Trophoblast cell (in vitro differentiated cells and primary cell): ENCODE data around the gene FBXO8.
"Not testable (repeated sequence)": the region's sequence is repeated elsewhere in the genome, so short reads cannot be mapped to it uniquely, and the experiment has no call there.

ENCODE experiments used
- DNase-seq, 2 donors: peaks; one replicate each; pipeline ENCODE4 v3.0.0-alpha.2; 2016
- H2AFZ ChIP-seq: 2 replicates; pipeline ENCODE4 v1.6.1; 2013; ENCODE audit warnings: low read length, moderate library complexity, mild to moderate bottlenecking; ENCODE audit not compliant: insufficient read depth, poor library complexity
- H2AK5ac ChIP-seq: 2 replicates; pipeline ENCODE4 v1.6.1; 2013; ENCODE audit warnings: mild to moderate bottlenecking, low read length
- H2BK120ac ChIP-seq: 2 replicates; pipeline ENCODE4 v1.6.1; 2013; ENCODE audit warnings: low read length, mild to moderate bottlenecking, moderate library complexity; ENCODE audit not compliant: insufficient read depth, poor library complexity
- H2BK12ac ChIP-seq: 2 replicates; pipeline ENCODE4 v1.6.1; 2013; ENCODE audit warnings: mild to moderate bottlenecking, low read length, moderate library complexity
- H2BK5ac ChIP-seq: 2 replicates; pipeline ENCODE4 v1.6.1; 2013; ENCODE audit warnings: low read length, low read depth, moderate library complexity, mild to moderate bottlenecking; ENCODE audit not compliant: poor library complexity
- H3K14ac ChIP-seq: 2 replicates; pipeline ENCODE4 v1.6.1; 2013; ENCODE audit warnings: mild to moderate bottlenecking, low read length
- H3K18ac ChIP-seq: 2 replicates; pipeline ENCODE4 v1.6.1; 2013; ENCODE audit warnings: mild to moderate bottlenecking, low read length
- H3K23ac ChIP-seq: 2 replicates; pipeline ENCODE4 v1.6.1; 2013; ENCODE audit warnings: low read length
- H3K27ac ChIP-seq: 2 replicates; pipeline ENCODE4 v1.5.1; 2013; ENCODE audit warnings: low read depth, mild to moderate bottlenecking, inconsistent platforms, low read length, moderate library complexity
- H3K27me3 ChIP-seq: 2 replicates; pipeline ENCODE4 v1.6.1; 2013; ENCODE audit warnings: inconsistent platforms, mild to moderate bottlenecking, low read length, moderate library complexity; ENCODE audit not compliant: insufficient read depth
- H3K36me3 ChIP-seq, 2 experiments: 1 replicate in 1 of 2; 2 replicates in 1 of 2; pipeline ENCODE4 v1.6.1; 2013; ENCODE audit warnings: low read length in 2 of 2, mild to moderate bottlenecking in 2 of 2, moderate library complexity in 1 of 2; ENCODE audit not compliant: insufficient read depth in 2 of 2, control insufficient read depth in 1 of 2
- H3K4ac ChIP-seq: 2 replicates; pipeline ENCODE4 v1.6.1; 2013; ENCODE audit warnings: low read depth, mild to moderate bottlenecking, low read length, moderate library complexity
- H3K4me1 ChIP-seq, 2 experiments: 1 replicate in 1 of 2; 2 replicates in 1 of 2; pipeline ENCODE4 v1.6.1; 2013; ENCODE audit warnings: low read length in 2 of 2, mild to moderate bottlenecking in 2 of 2, moderate library complexity in 1 of 2; ENCODE audit not compliant: insufficient read depth in 2 of 2, control insufficient read depth in 1 of 2
- H3K4me2 ChIP-seq: 2 replicates; pipeline ENCODE4 v1.6.1; 2013; ENCODE audit warnings: inconsistent platforms, mild to moderate bottlenecking, low read length, moderate library complexity
- H3K4me3 ChIP-seq: 2 replicates; pipeline ENCODE4 v1.5.1; 2013; ENCODE audit warnings: mild to moderate bottlenecking, low read depth, low read length, inconsistent platforms
- H3K79me1 ChIP-seq: one replicate; pipeline ENCODE4 v1.6.1; 2013; ENCODE audit warnings: low read length
- H3K79me2 ChIP-seq: 2 replicates; pipeline ENCODE4 v1.6.1; 2013; ENCODE audit warnings: low read length, mild to moderate bottlenecking; ENCODE audit not compliant: control insufficient read depth, insufficient read depth, poor library complexity
- H3K9ac ChIP-seq: 2 replicates; pipeline ENCODE4 v1.6.1; 2013; ENCODE audit warnings: mild to moderate bottlenecking, low read length
- H3K9me3 ChIP-seq: 2 replicates; pipeline ENCODE4 v1.6.1; 2013; ENCODE audit warnings: low read depth, mild to moderate bottlenecking, control low read depth, inconsistent platforms, low read length; ENCODE audit not compliant: insufficient read depth
- H4K12ac ChIP-seq: 2 replicates; pipeline ENCODE4 v1.6.1; 2013; ENCODE audit warnings: low read depth, mild to moderate bottlenecking, low read length, moderate library complexity
- H4K8ac ChIP-seq: 2 replicates; pipeline ENCODE4 v1.6.1; 2013; ENCODE audit warnings: low read depth, mild to moderate bottlenecking, low read length, moderate library complexity
- H4K91ac ChIP-seq: one replicate; pipeline ENCODE4 v1.6.1; 2013; ENCODE audit warnings: low read depth, mild to moderate bottlenecking, low read length, moderate library complexity
- WGBS: extraction: QIAGEN DNeasy Blood & Tissue Kit; methylation state at CpG from one replicate; pipeline ENCODE4 v1.1.7; 2013; ENCODE audit warnings: missing lambda C conversion rate; ENCODE audit not compliant: insufficient read length, insufficient coverage; ENCODE audit errors: extremely low coverage; 5-methylcytosine and 5-hydroxymethylcytosine counted together

The FBXO8 gene

DNA sequence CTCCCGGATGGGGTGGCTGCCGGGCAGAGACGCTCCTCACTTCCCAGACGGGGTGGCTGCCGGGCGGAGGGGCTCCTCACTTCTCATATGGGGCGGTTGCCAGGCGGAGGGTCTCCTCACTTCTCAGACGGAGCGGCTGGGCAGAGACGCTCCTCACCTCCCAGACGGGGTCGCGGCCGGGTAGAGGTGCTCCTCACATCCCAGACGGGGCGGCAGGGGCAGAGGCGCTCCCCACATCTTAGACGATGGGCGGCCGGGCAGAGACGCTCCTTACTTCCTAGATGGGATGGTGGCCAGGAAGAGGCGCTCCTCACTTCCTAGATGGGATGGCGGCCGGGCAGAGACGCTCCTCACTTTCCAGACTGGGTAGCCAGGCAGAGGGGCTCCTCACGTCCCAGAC lies 11.7 kb upstream of the FBXO8 start:
- not testable (repeated sequence) for H3K79me1 ChIP-seq, H4K12ac ChIP-seq, H2AK5ac ChIP-seq, H2BK12ac ChIP-seq, H3K4me2 ChIP-seq, H3K9me3 ChIP-seq, H3K4me1 ChIP-seq, H3K18ac ChIP-seq, H3K23ac ChIP-seq, H3K4me3 ChIP-seq, DNase-seq, H4K8ac ChIP-seq, H3K27ac ChIP-seq, H3K27me3 ChIP-seq, H3K14ac ChIP-seq, H3K9ac ChIP-seq, H2BK5ac ChIP-seq, H2BK120ac ChIP-seq, H3K79me2 ChIP-seq, H3K4ac ChIP-seq, H4K91ac ChIP-seq, H3K36me3 ChIP-seq, H2AFZ ChIP-seq
- WGBS = no CpG with 5 or more reads among the region's 27 CpGs

DNA sequence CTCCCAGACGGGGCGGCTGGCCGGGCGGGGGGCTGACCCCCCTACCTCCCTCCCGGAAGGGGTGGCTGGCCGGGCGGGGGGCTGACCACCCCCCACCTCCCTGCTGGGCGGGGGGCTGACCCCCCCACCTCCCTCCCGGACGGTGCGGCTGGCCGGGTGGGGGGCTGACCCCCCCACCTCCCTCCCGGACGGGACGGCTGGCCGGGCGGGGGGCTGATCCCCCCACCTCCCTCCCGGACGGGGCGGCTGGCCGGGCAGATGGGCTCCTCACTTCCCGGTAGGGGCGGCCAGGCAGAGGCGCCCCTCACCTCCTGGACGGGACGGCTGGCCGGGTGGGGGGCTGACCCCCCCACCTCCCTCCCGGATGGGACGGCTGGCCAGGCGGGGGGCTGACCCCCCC lies 11.2 kb upstream of the FBXO8 start:
- H3K4ac ChIP-seq, H3K36me3 ChIP-seq, H2AK5ac ChIP-seq, H3K23ac ChIP-seq, H3K18ac ChIP-seq, H3K27me3 ChIP-seq, H3K27ac ChIP-seq, H2BK12ac ChIP-seq, H3K79me1 ChIP-seq, DNase-seq, H2BK120ac ChIP-seq, H4K12ac ChIP-seq, H4K8ac ChIP-seq, H2BK5ac ChIP-seq, H3K4me2 ChIP-seq, H3K14ac ChIP-seq, H4K91ac ChIP-seq, H3K4me1 ChIP-seq, H3K9me3 ChIP-seq, H3K4me3 ChIP-seq, H3K79me2 ChIP-seq, H2AFZ ChIP-seq, H3K9ac ChIP-seq: not testable (repeated sequence)
- WGBS = no CpG with 5 or more reads among the region's 30 CpGs

DNA sequence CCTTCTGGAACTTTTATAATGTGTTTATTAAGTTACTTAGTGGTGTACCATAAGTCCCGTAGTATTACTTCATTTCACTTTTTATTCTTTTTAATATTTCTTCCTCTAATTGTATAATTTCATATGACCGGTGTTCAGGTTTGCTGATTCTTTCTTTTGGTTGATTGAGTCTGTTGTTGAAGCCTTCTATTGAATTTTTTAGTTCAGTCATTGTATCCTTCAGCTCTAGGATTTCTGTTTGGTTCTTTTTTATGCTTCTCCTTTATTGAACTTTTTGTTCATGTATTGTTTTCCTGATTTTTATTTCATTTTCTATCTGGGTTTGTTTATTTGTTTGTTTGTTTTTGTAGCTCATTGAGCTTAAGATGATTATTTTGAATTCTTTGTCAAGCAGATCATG lies 9.0 kb upstream of the FBXO8 start:
- Histone ChIP-seq H4K91ac (no peak overlapping the region), H2AK5ac (no peak overlapping the region), H3K36me3 (peaks cover 3% of the 10 kb centered on the region in 2 experiments), H3K79me2 (no peaks in the 10 kb centered on the region), H2BK5ac (no peak overlapping the region), H4K12ac (no peak overlapping the region), H3K27ac (no peak overlapping the region), H3K4ac (no peak overlapping the region), H3K9me3 (peaks cover 2% of the 10 kb centered on the region), H3K27me3 (no peaks in the 10 kb centered on the region), H3K4me3 (no peak overlapping the region), H2AFZ (no peak overlapping the region), H3K4me1 (no peaks in the 10 kb centered on the region), H3K14ac (no peak overlapping the region), H3K79me1 (no peaks in the 10 kb centered on the region), H3K4me2 (no peak overlapping the region), H3K9ac (no peak overlapping the region), H4K8ac (no peak overlapping the region), H3K18ac (no peak overlapping the region), H3K23ac (no peak overlapping the region), H2BK120ac (no peak overlapping the region), H2BK12ac (no peak overlapping the region)
- no peak for DNase-seq
- WGBS = no CpG with 5 or more reads among the region's 2 CpGs

DNA sequence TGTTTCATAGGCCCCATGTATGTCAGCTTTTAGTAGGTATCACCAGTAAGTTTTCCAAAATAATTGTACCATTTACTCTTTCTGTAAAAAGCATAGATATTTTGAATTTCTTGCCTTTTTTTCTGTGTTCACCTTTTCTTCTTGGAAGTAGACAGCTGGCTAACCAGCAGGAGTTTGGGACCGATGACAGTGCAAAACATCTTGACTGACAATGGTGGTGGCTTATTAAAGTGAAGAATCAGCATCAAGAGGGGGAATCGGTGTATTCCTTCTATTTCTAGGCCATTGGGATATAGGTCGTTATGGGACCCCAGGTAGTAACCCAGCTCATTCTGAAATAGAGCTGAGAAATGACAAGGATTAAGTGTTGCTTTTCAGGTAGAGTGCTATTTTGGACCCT lies 3.4 kb upstream of the FBXO8 start:
- DNase-seq = no peak
- Histone ChIP-seq H3K36me3 (peaks cover 0 to under 1% of the 10 kb centered on the region in 2 experiments), H2AFZ (no peak overlapping the region), H4K8ac (no peak overlapping the region), H3K27me3 (no peaks in the 10 kb centered on the region), H4K91ac (no peak overlapping the region), H3K4me1 (no peaks in the 10 kb centered on the region), H3K18ac (no peak overlapping the region), H2BK5ac (no peak overlapping the region), H2BK120ac (no peak overlapping the region), H3K4ac (no peak overlapping the region), H3K23ac (no peak overlapping the region), H3K4me3 (no peak overlapping the region), H3K4me2 (no peak overlapping the region), H3K9ac (no peak overlapping the region), H3K27ac (no peak overlapping the region), H3K79me1 (peaks cover 9% of the 10 kb centered on the region), H2BK12ac (no peak overlapping the region), H2AK5ac (no peak overlapping the region), H4K12ac (no peak overlapping the region), H3K14ac (no peak overlapping the region), H3K9me3 (no peaks in the 10 kb centered on the region), H3K79me2 (peaks cover 6% of the 10 kb centered on the region)
- WGBS = no CpG with 5 or more reads among the region's 3 CpGs
